Ishikawa (cell line): Measurements from ENCODE around the gene SCRN2.

Experiments
- EP300 ChIP-seq: IDR thresholded peaks from 2 replicates; pipeline ENCODE4 v1.6.1; 2012; ENCODE audit warnings: borderline replicate concordance
- RAD21 ChIP-seq: IDR thresholded peaks from 2 replicates; pipeline ENCODE4 v1.6.1; 2012; ENCODE audit warnings: low read depth

GRCh38 chr17:47821031-47821423 is 20.0 kb downstream of the SCRN2 start:
- TF ChIP-seq EP300 (no peak), RAD21 (no peak)
